ENCODE results near the gene NPDC1. TPM values are rescaled to one million over a fixed set of nuclear protein-coding genes. Genes with fewer than 3 reads are reported as not detected.
A peak's percentile ranks its signal among the peaks of the same experiment; 100 is the strongest.

Gene NPDC1
- total and polyA plus RNA-seq, 2 of the 8 experiments (the other 6 are each of a cell fraction or from before 2014, with no cell fraction given), result 26.2 to 44.1 TPM

DNA sequence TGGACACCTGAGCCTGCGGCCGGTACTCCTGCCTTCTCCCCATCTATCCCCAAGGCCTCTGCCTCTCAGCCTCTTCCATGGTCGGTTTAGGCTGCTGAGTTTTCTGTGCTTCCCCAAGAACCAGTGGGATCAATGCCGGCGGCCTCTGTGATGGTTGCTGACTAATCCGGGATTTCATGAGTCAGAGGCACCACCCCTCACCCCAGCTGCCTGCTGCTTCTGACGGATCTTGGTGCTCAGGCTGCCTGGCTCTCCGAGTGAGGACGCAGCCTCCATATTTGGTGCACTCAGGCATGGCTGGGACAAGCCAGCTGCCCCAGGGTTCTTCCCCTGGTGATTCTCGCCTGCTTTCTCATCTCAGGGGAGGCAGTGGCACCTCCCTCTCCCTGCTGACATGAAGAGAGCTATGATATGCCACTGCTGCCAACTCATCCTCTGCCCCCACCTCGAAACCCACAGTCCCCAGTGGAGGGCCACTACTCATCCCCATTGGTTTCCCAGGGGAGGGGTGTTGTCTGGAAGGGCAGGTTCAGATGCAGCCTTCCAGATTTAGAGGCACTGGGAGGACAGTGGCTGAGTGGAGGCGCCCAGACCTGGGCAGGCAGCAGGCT lies 37.5 kb upstream of the NPDC1 start:
- Histone ChIP-seq H3K56ac (replicated peaks; ENCODE audit: insufficient read length, low read depth, low read length) (no peak overlapping the region), H4K20me1 (replicated peaks in 1 of 2; ENCODE audit: control insufficient read depth in 1 of 2, insufficient read depth in 2 of 2, low read length in 2 of 2) (peaks cover 0 to 7% of the 10 kb centered on the region in 2 experiments), H2BK20ac (ENCODE audit: low read length) (no peak overlapping the region), H3K9me3 (ENCODE audit: insufficient read depth in 2 of 2, low read depth in 1 of 2, low read length in 1 of 2) (no peaks in the 10 kb centered on the region), H2BK12ac (ENCODE audit: low read depth, low read length) (no peak overlapping the region), H2BK5ac (ENCODE audit: low read depth, low read length) (no peak overlapping the region), H4K5ac (ENCODE audit: insufficient read length, low read depth, low read length) (no peak overlapping the region), H3K27ac (ENCODE audit: low read depth, low read length) (no peak overlapping the region), H3K79me1 (ENCODE audit: low read depth, low read length) (no peaks in the 10 kb centered on the region), H3K4ac (replicated peaks; ENCODE audit: insufficient read length, low read depth, low read length) (no peak overlapping the region), H2BK15ac (ENCODE audit: low read length) (no peak overlapping the region), H3K18ac (ENCODE audit: extremely low read depth, low read length) (no peak overlapping the region), H3K14ac (ENCODE audit: insufficient read length) (no peak overlapping the region), H3K23ac (ENCODE audit: insufficient read length) (no peak overlapping the region), H4K8ac (ENCODE audit: extremely low read depth, insufficient read depth, low read length) (no peak overlapping the region), H3K36me3 (ENCODE audit: control insufficient read depth in 2 of 4, insufficient read depth in 4 of 4, low read length in 3 of 4) (no peaks in the 10 kb centered on the region), H3K9ac (replicated peaks in 1 of 4; ENCODE audit: extremely low read depth in 1 of 4, low read depth in 3 of 4, low read length in 3 of 4) (no peak overlapping the region), H3K4me1 (replicated peaks in 1 of 4; ENCODE audit: control insufficient read depth in 3 of 4, insufficient read depth in 4 of 4, low read length in 3 of 4) (peaks cover 0 to 18% (median 8%) of the 10 kb centered on the region in 4 experiments; a peak in 6 of 7 replicates), H3K4me3 (ENCODE audit: extremely low read depth in 1 of 4, insufficient read depth in 2 of 4, low read depth in 3 of 4, low read length in 4 of 4) (no peak overlapping the region), H2AFZ (ENCODE audit: low read length) (no peak overlapping the region), H2AK5ac (ENCODE audit: low read depth, low read length) (no peak overlapping the region), H3K23me2 (ENCODE audit: low read depth, low read length) (peaks cover 17% of the 10 kb centered on the region; the same call in 1 of the 2 replicates), H3K27me3 (replicated peaks in 1 of 4; ENCODE audit: control insufficient read depth in 3 of 4, extremely low read depth in 1 of 4, insufficient read depth in 3 of 4, low read length in 3 of 4) (peaks cover 8 to 33% (median 19%) of the 10 kb centered on the region in 4 experiments), H3K79me2 (ENCODE audit: control insufficient read depth in 1 of 2, insufficient read depth in 2 of 2, low read length in 2 of 2) (no peaks in the 10 kb centered on the region), H3K4me2 (ENCODE audit: insufficient read depth in 1 of 2, low read depth in 2 of 2, low read length in 2 of 2) (no peak overlapping the region), H4K91ac (replicated peaks; ENCODE audit: insufficient read length, low read length) (no peak overlapping the region), H2BK120ac (replicated peaks; ENCODE audit: low read depth, low read length) (no peak overlapping the region)
- POLR2A ChIA-PET (ENCODE audit: partially characterized antibody), result interaction anchor here (0.7 to 1.2 kb wide), 2 partner anchors 13 to 65 kb away, joined by 3 read pairs; partner anchors contain the start of gene SAPCD2
- peak; percentile 68; the same call in 1 of the 2 replicates for TF ChIP-seq MAFK (IDR thresholded peaks at IDR 0.05; ENCODE audit: low read depth, low read length)
- peak; percentile 92 for TF ChIP-seq BACH1 (IDR thresholded peaks at IDR 0.05; ENCODE audit: low read length)
- no peak for TF ChIP-seq EP300 (IDR thresholded peaks at IDR 0.05; ENCODE audit: borderline replicate concordance in 1 of 2, low read depth in 2 of 2, low read length in 2 of 2)
- no peak for TF ChIP-seq HDAC2 (IDR thresholded peaks at IDR 0.05; ENCODE audit: borderline replicate concordance in 1 of 2, low read depth in 2 of 2, low read length in 2 of 2)
- TF ChIP-seq GABPA (IDR thresholded peaks at IDR 0.05; ENCODE audit: borderline replicate concordance, insufficient read depth, low read length), result no peak
- FAIRE-seq (no peak), DNase-seq (ENCODE audit: low read depth in 1 of 2, low spot score in 2 of 2) (no peak)
- CTCF ChIA-PET (ENCODE audit: partially characterized antibody), result interaction anchor here (0.8 to 2.2 kb wide), 11 partner anchors 9 to 153 kb away, joined by 3 to 13 read pairs (median 4); partner anchors contain the start of gene TMEM210
- WGBS, 2 experiments (ENCODE audit: extremely low coverage in 1 of 2, insufficient coverage in 1 of 2, insufficient read length in 1 of 2, insufficient replicate concordance in 2 of 2, low coverage in 1 of 2, low lambda C conversion rate in 2 of 2, missing lambda C conversion rate in 1 of 2), result 77% methylated on average over 11 of the region's 12 CpGs; no CpG with 5 or more reads in 1 of the 2 experiments
